ENCODE data around the gene GAREM1. TPM values are rescaled to one million over a fixed set of nuclear protein-coding genes. Genes with fewer than 3 reads are reported as not detected.
A peak's percentile ranks its signal among the peaks of the same experiment; 100 is the strongest.

The GAREM1 gene
- total and polyA plus RNA-seq, 8 donors: 2.9 to 55.9 (median 13.5) TPM

- Histone ChIP-seq H3K9me3 (no peaks in the 10 kb centered on the region), H3K4me3 (no peak overlapping the region), H3K27ac (no peak overlapping the region), H3K36me3 (no peaks in the 10 kb centered on the region), H3K27me3 (no peaks in the 10 kb centered on the region), H3K4me1 (no peaks in the 10 kb centered on the region)
- intact Hi-C loops (cut with DNase I): loop anchor here in 1 of 3 donors (10.0 kb wide), 1 partner anchor 52 kb away; no protein-coding TSS in a partner anchor
- no peak for FAIRE-seq
- TF ChIP-seq, protein P1, sequence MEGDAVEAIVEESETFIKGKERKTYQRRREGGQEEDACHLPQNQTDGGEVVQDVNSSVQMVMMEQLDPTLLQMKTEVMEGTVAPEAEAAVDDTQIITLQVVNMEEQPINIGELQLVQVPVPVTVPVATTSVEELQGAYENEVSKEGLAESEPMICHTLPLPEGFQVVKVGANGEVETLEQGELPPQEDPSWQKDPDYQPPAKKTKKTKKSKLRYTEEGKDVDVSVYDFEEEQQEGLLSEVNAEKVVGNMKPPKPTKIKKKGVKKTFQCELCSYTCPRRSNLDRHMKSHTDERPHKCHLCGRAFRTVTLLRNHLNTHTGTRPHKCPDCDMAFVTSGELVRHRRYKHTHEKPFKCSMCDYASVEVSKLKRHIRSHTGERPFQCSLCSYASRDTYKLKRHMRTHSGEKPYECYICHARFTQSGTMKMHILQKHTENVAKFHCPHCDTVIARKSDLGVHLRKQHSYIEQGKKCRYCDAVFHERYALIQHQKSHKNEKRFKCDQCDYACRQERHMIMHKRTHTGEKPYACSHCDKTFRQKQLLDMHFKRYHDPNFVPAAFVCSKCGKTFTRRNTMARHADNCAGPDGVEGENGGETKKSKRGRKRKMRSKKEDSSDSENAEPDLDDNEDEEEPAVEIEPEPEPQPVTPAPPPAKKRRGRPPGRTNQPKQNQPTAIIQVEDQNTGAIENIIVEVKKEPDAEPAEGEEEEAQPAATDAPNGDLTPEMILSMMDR (IDR thresholded peaks at IDR 0.05): no peak
- 92 to 94% methylated on average over 3 of the region's 3 CpGs for WGBS, 2 donors
- no peak for DNase-seq
- no peak for ATAC-seq
Observed at GRCh38 chr18:32483002-32483401, 12.3 kb upstream of the GAREM1 start.

GRCh38 chr18:32482117-32482516 lies 11.4 kb upstream of the GAREM1 start:
- Histone ChIP-seq H3K4me1 (no peaks in the 10 kb centered on the region), H3K4me3 (no peak overlapping the region), H3K27me3 (no peaks in the 10 kb centered on the region), H3K27ac (no peak overlapping the region), H3K9me3 (no peaks in the 10 kb centered on the region), H3K36me3 (no peaks in the 10 kb centered on the region)
- 83 to 86% methylated on average over 2 of the region's 2 CpGs for WGBS, 2 donors
- FAIRE-seq (no peak), DNase-seq (no peak), ATAC-seq (no peak)
- intact Hi-C loops (cut with DNase I): loop anchor here in 1 of 3 donors (10.0 kb wide), 1 partner anchor 53 kb away; no protein-coding TSS in a partner anchor
- TF ChIP-seq, protein P1 (IDR thresholded peaks at IDR 0.05): no peak

- peak in 1 of 4 donors; percentile 46 for ATAC-seq
- no peaks in the 10 kb centered on the region for H3K27me3 ChIP-seq
- DNase-seq: no peak
- WGBS, 2 donors: 5 to 17% methylated on average over 1 of the region's 1 CpG
- H3K9me3 ChIP-seq: no peaks in the 10 kb centered on the region
- no peak overlapping the region for H3K27ac ChIP-seq
- H3K36me3 ChIP-seq: no peaks in the 10 kb centered on the region
- TF ChIP-seq, protein P1 (IDR thresholded peaks at IDR 0.05): no peak
- no peak overlapping the region for H3K4me3 ChIP-seq
- no peaks in the 10 kb centered on the region for H3K4me1 ChIP-seq
- intact Hi-C loops (cut with DNase I): loop anchor here in 1 of 3 donors (10.0 kb wide), 1 partner anchor 54 kb away; no protein-coding TSS in a partner anchor
- FAIRE-seq: no peak
Observed at GRCh38 chr18:32480581-32480980, 9.9 kb upstream of the GAREM1 start.

- DNase-seq (no peak), FAIRE-seq (no peak), ATAC-seq (no peak)
- Histone ChIP-seq H3K27me3 (no peaks in the 10 kb centered on the region), H3K36me3 (no peaks in the 10 kb centered on the region), H3K9me3 (no peaks in the 10 kb centered on the region), H3K27ac (no peak overlapping the region), H3K4me1 (no peaks in the 10 kb centered on the region), H3K4me3 (no peak overlapping the region)
- TF ChIP-seq, protein P1 (IDR thresholded peaks at IDR 0.05): no peak
- intact Hi-C loops (cut with DNase I): loop anchor here in 2 of 3 donors (10.0 kb wide), 1 partner anchor 204 kb away; no protein-coding TSS in a partner anchor
- WGBS, 2 donors: 69 to 71% methylated on average over 1 of the region's 1 CpG
Observed at GRCh38 chr18:32478807-32479206, 8.1 kb upstream of the GAREM1 start.

DNA sequence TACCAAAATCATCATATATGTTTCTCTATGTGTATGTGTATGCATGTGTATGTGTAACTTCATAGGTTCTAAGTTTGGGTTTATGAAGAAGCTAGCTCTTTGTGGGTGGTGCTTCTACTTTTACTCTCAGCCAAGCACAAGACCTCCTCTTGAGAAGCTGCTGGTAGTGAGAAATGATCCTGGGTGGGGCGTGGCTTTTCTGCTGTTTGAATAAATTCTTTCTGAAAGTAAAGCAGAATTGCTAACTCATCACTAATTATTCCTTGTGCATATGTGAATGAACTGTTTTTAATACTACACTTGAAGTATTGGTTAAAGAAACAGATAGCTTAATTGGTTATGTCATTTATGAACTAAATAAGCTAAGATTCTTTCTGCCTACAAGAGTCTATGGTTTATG lies 7.6 kb upstream of the GAREM1 start:
- ATAC-seq (no peak), FAIRE-seq (no peak), DNase-seq (no peak)
- Histone ChIP-seq H3K4me1 (no peaks in the 10 kb centered on the region), H3K27ac (no peak overlapping the region), H3K4me3 (no peak overlapping the region), H3K9me3 (no peaks in the 10 kb centered on the region), H3K27me3 (no peaks in the 10 kb centered on the region), H3K36me3 (no peaks in the 10 kb centered on the region)
- TF ChIP-seq, protein P1 (IDR thresholded peaks at IDR 0.05): no peak
- WGBS, 2 donors: 73 to 82% methylated on average over 1 of the region's 1 CpG
- intact Hi-C loops (cut with DNase I): loop anchor here in 2 of 3 donors (10.0 kb wide), 1 partner anchor 204 kb away; no protein-coding TSS in a partner anchor
